Measurements from ENCODE around the gene FLT3LG.

Gene FLT3LG

GRCh38 chr19:49489601-49490167, 15.7 kb downstream of the FLT3LG start:
- no peak for DNase-seq

DNA sequence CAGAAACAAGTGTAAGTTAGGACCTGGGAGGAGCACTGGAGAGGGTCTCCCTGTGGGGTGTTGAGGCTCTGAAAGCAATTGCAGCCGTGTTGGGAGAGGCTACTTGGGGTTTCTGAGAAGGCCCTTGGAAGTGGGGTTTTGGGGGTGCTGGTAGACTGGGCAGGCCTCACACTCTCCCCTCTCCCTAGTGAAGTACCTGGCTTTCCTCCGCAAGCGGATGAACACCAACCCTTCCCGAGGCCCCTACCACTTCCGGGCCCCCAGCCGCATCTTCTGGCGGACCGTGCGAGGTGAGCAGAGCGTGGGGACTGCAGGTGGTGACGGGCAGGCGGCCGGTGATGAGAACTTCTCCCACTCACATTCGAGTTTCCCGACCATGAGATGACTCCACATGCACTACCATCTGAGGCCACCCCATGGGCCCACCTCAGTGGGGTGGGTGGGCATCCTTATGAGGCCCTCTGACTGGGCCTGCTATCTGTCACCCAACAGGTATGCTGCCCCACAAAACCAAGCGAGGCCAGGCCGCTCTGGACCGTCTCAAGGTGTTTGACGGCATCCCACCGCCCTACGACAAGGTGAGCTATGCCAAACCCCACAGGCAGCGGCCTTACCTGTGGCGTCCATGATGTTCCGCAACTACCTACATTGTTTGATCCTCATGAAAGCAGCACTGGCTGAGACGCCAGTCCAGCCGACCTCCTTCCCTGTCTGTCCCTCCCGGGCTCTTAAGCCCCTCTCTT, 16.4 kb downstream of the FLT3LG start:
- DNase-seq, result no peak

- no peak for DNase-seq
Observed at GRCh38 chr19:49491030-49491803, 17.2 kb downstream of the FLT3LG start.

DNA sequence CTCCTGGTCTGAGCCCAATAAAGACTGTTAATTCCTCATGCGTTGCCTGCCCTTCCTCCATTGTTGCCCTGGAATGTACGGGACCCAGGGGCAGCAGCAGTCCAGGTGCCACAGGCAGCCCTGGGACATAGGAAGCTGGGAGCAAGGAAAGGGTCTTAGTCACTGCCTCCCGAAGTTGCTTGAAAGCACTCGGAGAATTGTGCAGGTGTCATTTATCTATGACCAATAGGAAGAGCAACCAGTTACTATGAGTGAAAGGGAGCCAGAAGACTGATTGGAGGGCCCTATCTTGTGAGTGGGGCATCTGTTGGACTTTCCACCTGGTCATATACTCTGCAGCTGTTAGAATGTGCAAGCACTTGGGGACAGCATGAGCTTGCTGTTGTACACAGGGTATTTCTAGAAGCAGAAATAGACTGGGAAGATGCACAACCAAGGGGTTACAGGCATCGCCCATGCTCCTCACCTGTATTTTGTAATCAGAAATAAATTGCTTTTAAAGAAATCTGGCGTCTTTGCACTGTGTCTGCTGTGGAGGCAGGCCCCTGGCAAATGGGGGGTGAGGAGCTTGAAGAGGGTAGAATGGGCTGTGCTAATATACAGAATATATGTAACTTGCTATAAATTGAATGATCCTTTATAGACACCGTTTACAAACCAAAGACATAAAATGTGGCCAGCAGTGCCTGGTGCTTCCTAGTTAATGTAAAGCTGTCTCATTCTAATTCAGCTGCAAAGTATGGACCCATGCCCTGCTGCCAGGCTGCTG, 18.0 kb downstream of the FLT3LG start:
- DNase-seq, result no peak

DNA sequence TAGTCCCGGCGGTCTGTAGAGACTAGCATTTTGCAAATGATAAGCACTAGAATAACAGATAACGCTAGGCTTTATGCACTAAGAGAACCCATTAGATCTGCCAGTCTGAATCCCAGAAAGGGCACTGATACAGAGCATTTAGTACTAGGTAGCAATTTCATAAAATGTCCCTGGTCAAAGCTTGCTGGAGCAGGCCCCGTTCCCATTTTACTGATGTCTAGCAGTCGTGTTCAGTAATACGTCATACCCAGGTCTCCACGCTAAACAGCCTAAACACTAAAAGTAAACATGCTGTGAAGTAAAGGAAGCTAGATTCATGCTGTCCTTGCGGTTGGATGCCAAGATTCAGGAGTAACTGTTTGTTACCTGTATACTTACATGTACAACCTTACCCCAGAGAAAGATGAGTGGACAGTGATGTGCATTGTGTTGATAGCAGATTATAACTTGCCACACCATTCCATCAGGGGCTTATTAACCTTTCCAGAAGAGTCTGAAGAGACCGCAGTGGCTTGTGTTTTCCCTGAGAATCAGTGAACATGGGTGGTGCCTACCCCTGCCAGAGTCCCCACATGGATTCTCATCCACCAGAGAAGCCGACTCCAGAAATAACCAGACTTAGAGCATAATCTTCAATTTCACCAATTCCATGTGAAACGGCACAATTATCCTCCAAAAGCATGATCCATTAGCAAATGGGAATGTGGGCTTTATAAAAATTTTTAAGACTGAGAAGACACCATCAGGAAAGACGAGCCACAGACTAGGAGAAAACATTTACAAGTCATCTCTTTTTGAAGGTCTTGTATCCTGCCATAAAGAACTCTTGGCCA, 18.8 kb downstream of the FLT3LG start:
- DNase-seq, result no peak

GRCh38 chr19:49496574-49497008, 22.6 kb downstream of the FLT3LG start:
- no peak for DNase-seq

GRCh38 chr19:49497047-49497788, 23.2 kb downstream of the FLT3LG start:
- DNase-seq, result no peak

DNA sequence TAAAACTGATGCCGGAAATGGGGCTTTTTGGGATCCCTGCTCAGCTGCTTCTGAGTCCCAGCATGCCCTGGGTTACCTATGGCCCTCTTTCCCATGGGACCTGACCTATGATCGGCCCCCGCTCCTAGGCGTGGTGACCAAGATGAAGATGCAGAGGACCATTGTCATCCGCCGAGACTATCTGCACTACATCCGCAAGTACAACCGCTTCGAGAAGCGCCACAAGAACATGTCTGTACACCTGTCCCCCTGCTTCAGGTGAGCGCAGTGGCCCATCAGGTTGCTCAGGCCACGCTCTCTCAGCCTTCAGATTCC, 23.7 kb downstream of the FLT3LG start:
- DNase-seq, result no peak

DNA sequence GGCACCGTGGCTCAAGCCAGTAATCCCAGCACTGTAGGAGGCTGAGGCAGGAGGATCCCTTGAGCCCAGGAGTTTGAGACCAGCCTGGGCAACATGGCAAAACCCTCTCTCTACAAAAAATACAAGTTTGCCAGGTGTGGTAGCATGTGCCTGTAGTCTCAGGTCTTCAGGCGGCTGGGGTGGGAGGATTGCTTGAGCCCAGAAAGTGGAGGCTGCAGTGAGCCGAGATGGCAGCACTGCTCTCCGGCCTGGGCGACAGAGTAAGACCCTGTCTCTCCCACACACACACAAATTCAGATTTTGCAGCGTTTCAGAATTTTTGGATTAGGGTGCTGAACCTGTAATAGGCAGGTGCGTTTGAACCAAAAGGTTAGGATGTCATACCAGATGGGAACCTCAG, 24.5 kb downstream of the FLT3LG start:
- no peak for DNase-seq

- DNase-seq, result no peak
Observed at GRCh38 chr19:49499030-49499670, 25.1 kb downstream of the FLT3LG start.

GRCh38 chr19:49502866-49503581, 29.0 kb downstream of the FLT3LG start:
- DNase-seq, result peak; percentile 72

- no peak for DNase-seq
Observed at GRCh38 chr19:49503582-49503962, 29.6 kb downstream of the FLT3LG start.

DNA sequence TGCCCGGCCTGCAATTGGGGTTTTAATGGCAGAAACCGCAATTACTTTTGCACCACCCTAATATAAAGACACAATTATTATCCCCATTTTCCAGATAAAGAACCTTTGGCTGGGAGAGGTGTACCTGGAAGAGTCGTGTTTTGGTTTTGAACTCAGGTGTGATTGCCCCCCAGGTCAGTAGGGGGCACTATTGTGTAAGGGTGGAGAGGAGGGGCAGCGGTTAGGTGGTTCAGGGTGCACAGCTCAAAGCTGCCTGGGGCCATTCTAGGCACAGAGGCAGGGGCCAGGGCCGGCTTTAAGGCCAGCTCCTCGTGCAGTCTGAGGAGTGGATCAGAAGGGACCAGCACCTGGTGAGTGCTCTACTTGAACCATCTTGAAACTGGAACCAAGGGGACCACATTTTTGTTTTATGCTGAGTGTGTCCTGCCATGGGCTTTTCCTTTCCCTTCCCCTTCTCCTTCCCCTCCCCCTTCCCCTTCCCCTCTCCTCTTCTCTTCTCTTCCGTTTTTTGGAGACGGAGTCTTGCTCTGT, 32.6 kb downstream of the FLT3LG start:
- peak; percentile 91 for DNase-seq

GRCh38 chr19:49507803-49508494, 33.9 kb downstream of the FLT3LG start:
- DNase-seq, result no peak

DNA sequence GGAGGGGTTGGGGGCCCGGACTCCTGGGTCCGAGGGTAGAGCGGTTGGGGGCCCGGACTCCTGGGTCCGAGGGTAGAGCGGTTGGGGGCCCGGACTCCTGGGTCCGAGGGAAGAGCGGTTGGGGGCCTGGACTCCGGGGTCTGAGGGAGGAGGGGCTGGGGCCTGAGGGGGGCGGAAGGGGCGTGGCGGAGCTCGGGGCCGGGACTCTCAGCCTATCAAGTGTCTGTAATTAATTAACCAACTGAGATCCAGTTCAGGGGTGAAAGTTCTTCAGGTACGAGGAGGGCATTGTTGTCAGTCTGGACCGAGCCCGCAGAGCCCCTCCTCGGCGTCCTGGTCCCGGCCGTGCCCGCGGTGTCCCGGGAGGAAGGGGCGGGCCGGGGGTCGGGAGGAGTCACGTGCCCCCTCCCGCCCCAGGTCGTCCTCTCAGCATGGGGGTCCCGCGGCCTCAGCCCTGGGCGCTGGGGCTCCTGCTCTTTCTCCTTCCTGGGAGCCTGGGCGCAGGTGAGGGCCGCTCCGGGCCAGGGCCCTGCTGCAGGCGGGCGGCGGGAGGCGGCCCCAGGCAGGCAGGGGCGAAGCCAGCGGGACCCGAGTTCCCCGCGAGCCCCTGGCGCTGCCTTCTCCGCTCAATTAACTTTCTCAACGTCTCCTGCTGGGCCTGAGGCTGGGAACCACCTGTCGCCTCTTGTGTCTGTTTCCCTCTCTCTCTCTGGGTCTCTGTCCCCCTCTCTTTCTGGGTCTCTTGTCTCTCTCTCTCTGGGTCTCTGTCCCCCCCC, 39.1 kb downstream of the FLT3LG start:
- no peak for DNase-seq

DNA sequence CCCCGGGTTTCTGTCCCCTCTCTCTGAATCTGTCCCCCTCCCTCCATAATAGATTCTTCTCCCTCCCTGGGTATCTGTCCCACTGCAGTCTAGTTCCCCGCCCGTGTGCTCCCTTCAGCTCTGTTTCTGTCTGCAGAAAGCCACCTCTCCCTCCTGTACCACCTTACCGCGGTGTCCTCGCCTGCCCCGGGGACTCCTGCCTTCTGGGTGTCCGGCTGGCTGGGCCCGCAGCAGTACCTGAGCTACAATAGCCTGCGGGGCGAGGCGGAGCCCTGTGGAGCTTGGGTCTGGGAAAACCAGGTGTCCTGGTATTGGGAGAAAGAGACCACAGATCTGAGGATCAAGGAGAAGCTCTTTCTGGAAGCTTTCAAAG, 39.7 kb downstream of the FLT3LG start:
- no peak for DNase-seq

DNA sequence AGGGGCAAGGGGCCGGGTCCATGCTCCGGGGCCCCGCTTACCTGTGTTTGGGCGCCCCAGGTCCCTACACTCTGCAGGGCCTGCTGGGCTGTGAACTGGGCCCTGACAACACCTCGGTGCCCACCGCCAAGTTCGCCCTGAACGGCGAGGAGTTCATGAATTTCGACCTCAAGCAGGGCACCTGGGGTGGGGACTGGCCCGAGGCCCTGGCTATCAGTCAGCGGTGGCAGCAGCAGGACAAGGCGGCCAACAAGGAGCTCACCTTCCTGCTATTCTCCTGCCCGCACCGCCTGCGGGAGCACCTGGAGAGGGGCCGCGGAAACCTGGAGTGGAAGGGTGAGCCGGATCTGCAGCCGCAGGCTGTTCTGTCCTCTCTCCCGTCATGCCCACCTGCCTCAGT, 40.1 kb downstream of the FLT3LG start:
- DNase-seq, result no peak

GRCh38 chr19:49515767-49516166, 41.8 kb downstream of the FLT3LG start:
- no peak for DNase-seq

DNA sequence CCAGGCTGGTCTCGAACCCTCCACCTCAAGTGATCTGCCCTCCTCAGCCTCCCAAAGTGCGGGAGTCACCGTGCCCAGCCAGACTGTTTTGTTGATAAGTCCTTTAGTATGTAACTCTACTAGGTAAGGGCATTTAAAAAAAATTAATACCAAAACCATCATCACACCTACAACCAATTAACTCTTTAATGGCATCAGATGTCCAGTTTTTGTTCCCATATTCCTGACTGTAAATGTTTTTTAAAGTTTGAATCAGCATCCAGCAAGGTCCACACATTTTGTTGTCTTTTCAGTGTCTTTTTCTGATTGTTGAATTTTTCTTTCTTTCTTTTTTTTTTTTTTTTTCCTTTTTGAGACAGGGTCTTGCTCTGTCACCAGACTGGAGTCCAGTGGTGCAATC, 44.0 kb downstream of the FLT3LG start:
- no peak for DNase-seq

Measured in islet precursor cell (in vitro differentiated cells).